Inflammatory macrophage (primary cell): ENCODE measurements around the gene TMTC3.
"Not testable (repeated sequence)": the region's sequence is repeated elsewhere in the genome, so short reads cannot be mapped to it uniquely, and the experiment has no call there.

ENCODE experiments used
- DNase-seq, 2 donors: peaks; one replicate each; pipeline ENCODE4 v3.0.0-alpha.2; 2020 to 2022
- total RNA-seq, 18 experiments: gene quantifications; one replicate each; lab custom pipeline; 2026; ENCODE audit warnings: mixed read lengths in 6 of 18, inconsistent platforms in 2 of 18; lab: John Stamatoyannopoulos, UW

TMTC3 gene
- total RNA-seq = 9.8 to 29.5 (median 21.7) reads per million in 18 experiments

DNA sequence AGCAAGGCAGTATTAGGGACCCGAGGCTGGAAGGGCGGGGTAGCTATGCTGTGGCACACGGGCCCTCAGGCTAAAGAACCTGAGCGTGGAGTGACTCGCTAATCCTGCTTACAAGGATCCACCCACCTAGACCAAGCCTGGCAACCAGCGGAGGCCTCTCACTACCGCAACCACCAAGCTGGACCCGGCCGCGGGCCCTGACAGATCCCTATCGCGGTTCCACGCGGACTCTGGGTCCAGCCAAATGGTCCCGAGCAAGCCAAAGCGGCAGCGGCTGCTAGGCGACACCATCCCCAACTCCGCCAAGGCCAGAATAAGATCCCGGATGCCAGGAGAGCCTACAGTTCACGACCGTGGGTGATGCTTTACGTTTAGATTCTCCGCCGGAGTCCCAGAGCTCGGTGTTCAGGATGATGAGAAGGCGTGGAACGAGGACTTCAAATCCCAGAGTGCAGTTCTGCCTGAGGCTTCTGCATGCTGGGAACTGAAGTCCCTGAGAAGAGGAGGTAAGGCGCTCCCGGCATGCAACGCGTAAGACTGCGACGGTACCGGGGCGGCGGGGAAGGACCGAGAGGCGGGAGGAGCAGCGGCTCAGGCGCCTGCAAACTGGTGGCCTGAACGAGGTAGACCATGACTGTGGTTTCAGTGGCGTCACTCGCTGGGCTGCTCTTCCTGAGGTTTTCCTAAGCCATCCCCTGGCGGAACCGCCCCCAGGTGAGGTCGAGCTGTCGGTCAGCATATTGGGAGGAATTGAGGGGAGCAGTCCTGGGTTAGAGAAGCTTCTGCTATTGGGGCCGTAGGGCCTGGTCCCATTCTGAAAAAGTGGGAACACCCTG lies at the start of gene TMTC3, which contains the start of gene CEP290:
Gene TMTC3, plus strand, starts transcription at position 534 of the 836 bp plus-strand sequence. CDS start 6,009 bp downstream, outside the sequence.
Gene CEP290, minus strand, starts transcription at position 315 of the 836 bp plus-strand sequence. CDS start 781 bp downstream, outside the sequence.
- peak; percentile 99 for DNase-seq

DNA sequence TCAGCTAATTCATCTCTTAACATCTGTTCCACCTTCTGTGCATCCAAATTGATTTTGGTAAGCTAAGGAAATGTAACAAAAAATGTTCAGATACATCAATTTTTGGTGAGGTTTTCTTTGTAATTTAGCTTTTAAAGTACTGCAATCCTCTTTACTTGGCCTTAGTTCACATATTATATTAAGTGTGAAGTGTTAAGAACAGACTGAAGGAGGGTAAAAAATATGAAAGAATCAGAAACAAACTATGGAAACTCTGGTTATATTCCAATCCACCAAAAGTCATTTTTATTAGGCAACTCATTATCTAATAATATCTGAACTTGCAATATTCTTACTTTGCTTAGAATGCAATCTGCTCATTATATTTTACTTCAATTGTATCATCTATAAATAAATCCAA lies 49.3 kb upstream of the TMTC3 start:
- no peak for DNase-seq

- DNase-seq = no peak
Observed at GRCh38 chr12:88093573-88093972, 48.5 kb upstream of the TMTC3 start.

- DNase-seq = no peak
Observed at GRCh38 chr12:88108021-88108420, 34.1 kb upstream of the TMTC3 start.

DNA sequence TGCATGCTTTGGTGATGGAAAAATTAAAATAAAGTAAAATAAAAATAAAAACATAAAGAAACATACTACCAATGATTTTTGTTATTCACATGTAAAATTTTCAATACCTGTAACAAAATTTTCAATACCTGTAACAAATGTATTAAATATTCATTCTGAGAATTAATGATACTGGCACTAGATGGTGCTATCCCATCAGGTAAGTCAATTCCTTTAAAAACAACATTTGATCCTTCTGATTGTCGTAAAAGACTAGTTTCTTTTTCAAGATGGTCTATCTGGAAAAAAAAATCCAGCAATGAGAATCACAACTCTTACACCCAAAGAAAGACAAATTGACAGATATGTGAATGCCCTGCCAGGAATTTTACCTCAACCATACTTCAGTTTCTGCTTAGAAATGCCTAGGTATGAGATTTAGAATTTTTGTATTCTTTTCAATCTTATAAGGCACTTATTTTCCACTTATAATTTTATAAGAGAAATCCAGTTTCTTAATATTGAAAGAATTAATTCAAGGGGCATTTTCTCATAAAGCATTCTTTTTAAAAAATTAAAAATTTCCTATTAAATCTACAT lies 30.9 kb upstream of the TMTC3 start:
- no peak for DNase-seq

- no peak for DNase-seq
Observed at GRCh38 chr12:88113871-88114270, 28.2 kb upstream of the TMTC3 start.

GRCh38 chr12:88122666-88123065 lies 19.4 kb upstream of the TMTC3 start:
- DNase-seq = no peak

- DNase-seq = no peak
Observed at GRCh38 chr12:88127099-88127498, 15.0 kb upstream of the TMTC3 start.

DNA sequence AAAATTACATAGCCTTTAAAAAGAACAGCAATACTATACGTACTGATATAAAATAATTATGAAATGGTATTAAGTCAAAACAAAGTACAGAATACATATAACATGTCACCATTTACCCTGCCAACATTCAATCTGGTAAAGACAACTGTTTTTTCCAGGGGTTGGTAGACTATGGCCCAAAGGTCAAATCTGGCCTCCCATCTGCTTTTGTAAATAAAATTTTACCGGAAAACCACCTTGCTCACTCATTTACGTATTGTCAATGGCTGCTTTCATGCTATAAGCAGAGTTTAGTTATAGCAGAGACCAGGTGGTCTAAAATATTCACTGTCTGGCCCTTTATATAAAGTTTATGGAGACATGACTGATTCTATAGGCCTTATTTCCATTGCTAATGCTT lies 14.3 kb upstream of the TMTC3 start:
- DNase-seq = no peak

DNA sequence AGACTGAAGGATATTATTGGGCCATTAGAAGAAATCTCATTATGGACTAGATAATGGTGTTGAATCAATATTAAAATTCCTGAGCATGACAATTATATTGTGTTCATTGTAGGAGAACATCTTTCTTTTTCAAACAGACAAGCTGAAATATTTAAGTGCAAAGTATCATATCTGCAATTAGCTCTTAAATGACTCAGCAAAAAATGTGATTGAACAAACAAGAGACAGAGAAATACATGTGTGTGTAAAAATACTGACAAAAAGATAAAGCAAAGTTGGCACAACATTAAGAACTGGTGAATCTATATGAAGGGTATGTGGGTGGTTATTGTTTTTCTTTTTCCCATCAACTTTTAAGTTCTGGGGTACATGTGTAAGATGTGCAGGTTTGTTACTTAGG lies 9.7 kb upstream of the TMTC3 start:
- DNase-seq = no peak

DNA sequence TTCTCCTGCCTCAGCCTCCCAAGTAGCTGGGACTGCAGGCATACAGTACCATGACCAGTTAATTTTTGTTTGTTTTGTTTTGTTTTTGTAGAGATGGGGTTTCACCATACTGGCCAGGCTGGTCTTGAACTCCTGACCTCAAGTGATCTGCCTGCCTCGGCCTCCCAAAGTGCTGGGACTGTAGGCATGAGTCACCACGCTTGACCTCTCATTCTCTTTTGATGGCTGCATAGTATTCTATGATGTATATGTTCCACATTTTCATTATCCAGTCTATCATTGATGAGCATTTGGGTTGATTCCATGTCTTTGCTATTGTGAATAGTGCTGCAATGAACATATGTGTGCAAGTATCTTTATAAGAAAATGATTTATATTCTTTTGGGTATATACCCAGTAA lies 8.9 kb upstream of the TMTC3 start:
- not testable (repeated sequence) for DNase-seq

DNA sequence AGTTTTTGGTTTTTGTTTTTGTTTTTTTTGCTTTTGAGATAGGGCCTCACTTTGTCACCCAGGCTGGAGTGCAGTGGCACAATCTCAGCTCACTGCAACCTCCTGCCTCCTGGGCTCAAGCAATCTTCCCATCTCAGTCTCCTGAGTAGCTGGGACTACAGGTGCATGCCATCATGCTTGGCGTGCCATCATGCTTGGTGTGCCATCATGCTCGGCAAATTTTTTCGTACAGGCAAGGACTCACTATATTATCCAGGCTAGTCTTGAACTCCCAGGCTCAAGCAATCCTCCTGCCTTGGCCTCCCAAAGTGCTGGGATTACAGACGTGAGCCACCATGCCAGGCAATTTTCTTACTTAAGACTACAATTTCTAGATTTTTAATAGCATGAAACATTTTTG lies 2.4 kb upstream of the TMTC3 start:
- not testable (repeated sequence) for DNase-seq

GRCh38 chr12:88141425-88141773 lies 708 bp upstream of the TMTC3 start:
- DNase-seq = no peak

DNA sequence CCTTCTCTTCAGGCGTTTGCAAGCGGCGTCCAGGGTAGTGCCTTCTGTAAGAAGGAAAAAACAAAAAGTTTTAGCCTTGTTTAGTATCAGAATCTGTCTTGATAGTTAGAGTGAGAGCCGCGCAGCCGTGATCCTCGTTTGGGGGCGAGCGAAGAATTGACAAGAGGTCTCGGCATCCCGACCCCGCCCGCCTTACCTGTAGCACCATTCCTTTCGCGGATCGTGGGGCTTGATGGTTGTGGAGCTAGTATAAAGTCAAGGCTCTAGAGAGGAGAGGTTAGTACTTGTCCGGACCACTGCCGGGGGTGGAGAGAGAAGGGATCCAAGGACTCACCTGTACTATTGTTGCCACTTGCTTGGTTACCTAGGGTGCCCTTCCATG lies 494 bp downstream of the TMTC3 start:
- no peak for DNase-seq

DNA sequence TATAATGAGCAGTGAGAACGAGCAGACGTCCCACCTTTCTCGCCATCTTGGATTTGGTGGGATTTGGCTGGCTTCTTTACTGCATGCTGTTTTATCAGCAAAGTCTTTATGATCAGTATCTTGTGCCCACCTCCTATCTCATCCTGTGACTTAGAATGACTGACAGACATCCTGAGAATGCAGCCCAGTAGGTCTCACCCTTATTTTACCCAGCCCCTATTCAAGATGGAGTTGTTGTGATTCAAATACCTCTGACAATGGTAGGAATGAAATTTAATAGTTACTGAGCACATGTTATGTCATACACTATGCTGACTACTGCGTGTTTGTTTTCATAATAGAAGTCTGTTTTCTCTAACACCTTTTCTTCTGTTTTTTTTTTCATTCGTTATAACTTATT lies 1.9 kb downstream of the TMTC3 start:
- no peak for DNase-seq

- DNase-seq = no peak
Observed at GRCh38 chr12:88144546-88145468, 2.7 kb downstream of the TMTC3 start.

GRCh38 chr12:88145567-88146505 lies 3.7 kb downstream of the TMTC3 start:
- DNase-seq = no peak

DNA sequence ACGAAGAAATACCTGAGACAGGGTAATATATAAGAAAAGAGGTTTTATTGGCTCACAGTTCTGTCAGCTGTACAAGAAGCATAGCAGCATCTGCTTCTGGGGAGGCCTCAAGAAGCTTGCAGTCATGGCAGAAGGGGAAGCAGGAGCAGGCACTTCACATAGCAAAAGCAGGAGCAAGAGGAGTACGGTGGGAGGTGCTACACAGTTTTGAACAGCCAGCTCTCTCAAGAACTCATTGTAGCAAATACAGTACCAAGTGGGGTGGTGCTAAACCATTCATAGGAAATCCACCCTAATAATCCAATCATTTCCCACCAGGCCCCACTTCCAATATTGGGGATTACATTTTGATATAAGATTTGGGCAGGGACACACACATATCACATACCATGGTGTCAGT lies 8.0 kb downstream of the TMTC3 start:
- no peak for DNase-seq

- DNase-seq = peak in 1 of 2 donors; percentile 12
Observed at GRCh38 chr12:88153959-88154358, 11.9 kb downstream of the TMTC3 start.

GRCh38 chr12:88156075-88156654 lies 14.1 kb downstream of the TMTC3 start:
- DNase-seq = no peak

- DNase-seq = no peak
Observed at GRCh38 chr12:88163371-88163770, 21.3 kb downstream of the TMTC3 start.

DNA sequence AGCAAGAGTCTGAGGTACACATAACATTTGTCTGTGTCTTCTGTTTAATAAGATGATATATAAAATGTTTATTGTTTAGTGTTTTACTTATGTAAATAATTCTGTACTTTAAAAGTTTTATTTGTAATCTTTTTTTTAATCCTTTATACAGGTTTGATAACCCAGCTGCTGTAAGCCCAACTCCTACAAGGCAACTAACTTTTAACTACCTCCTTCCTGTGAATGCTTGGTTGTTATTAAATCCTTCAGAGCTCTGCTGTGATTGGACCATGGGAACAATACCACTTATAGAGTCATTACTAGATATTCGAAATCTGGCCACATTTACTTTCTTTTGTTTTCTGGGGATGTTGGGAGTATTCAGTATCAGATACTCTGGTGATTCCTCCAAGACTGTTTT lies 24.1 kb downstream of the TMTC3 start:
- no peak for DNase-seq
